ENCODE measurements around the gene ZDHHC6. TPM values are rescaled to one million over a fixed set of nuclear protein-coding genes. Genes with fewer than 3 reads are reported as not detected.
"Not testable (repeated sequence)": the region's sequence is repeated elsewhere in the genome, so short reads cannot be mapped to it uniquely, and the experiment has no call there.

ZDHHC6 gene, protein sequence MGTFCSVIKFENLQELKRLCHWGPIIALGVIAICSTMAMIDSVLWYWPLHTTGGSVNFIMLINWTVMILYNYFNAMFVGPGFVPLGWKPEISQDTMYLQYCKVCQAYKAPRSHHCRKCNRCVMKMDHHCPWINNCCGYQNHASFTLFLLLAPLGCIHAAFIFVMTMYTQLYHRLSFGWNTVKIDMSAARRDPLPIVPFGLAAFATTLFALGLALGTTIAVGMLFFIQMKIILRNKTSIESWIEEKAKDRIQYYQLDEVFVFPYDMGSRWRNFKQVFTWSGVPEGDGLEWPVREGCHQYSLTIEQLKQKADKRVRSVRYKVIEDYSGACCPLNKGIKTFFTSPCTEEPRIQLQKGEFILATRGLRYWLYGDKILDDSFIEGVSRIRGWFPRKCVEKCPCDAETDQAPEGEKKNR
- 33.4 and 50.2 TPM in 2 replicates for total RNA-seq (2014; rRNA removed; shearing (Covaris generic))

DNA sequence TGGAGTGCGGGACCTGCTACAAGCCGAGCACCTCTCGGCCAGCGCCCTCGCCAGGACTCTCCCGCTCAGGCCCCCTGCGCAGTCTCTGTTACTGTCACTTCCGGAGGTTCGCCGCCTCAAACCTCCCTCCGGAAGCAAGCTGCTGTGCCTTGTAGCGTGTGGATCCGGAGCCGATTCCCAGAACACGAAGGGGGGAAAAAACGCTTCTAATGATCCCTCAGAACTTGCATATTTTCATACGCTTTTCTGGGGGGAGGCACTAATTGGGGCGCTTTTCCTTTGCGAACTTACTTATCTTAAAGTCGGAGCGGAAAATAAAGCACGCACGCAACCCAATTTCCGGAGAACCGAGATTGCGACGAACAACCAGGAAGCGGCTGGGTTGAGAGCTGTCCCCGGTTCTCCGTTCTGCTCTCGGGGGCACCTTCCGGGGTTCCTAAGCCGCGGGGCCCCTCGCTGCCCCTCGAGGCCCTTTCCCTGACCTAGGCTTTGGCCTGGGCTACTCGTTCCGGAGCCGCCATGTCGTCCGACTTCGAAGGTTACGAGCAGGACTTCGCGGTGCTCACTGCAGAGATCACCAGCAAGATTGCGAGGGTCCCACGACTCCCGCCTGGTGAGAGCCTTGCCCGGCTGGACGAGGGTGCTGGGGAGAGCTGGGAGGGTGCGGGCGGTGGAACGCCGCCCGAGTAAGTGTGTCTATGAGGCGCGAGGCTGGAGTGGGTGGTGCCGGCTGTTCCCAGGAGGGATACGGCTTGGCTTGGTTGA lies at the start of gene ZDHHC6, which contains the start of gene VTI1A:
Gene ZDHHC6 (minus strand): TSS at position 60 of the 765 bp plus-strand sequence. CDS start 1,478 bp downstream, outside the sequence.
Gene VTI1A (plus strand): TSS at position 361 of the 765 bp plus-strand sequence. CDS start 159 bp downstream, at position 520.
- peak; percentile 79 for DNase-seq (ENCODE audit: low spot score)

DNA sequence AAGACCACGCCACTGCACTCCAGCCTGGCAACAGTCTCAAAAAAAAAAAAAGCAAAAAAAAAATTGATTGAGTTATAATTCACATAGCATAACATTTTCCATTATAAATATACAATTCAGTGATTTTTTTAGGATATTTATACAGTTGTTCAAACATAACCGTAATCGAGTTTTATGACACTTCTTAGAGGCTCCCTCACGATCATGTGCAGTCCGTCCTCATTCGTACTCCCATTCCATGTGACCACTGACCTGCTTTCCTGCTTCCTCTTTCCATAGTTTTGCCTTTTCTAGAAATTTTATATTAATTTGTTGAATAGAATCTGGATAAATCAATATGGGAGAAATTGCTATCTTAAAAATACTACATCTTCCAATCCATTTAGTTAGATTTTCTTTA lies 46.0 kb upstream of the ZDHHC6 start:
- no peak for DNase-seq (ENCODE audit: low spot score)

DNA sequence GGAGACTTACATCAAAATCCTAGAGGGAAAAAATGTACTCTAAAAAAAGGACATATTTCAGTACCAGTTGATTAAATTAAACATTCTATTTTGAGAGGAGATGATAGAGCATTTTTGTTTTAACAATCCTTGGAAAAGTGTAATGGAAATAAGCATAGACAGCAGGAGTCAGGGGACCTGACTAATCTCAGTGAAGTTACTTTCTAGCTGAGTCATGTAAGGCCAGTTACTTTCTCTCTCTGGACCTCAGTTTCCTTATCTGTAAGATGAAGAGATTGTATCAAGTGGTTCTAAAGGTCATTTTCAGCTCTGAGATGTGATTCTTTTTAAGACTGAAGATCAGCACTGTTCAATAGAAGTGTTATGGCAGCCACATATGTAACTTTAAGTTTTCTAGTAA lies 44.4 kb upstream of the ZDHHC6 start:
- DNase-seq (ENCODE audit: low spot score): no peak

DNA sequence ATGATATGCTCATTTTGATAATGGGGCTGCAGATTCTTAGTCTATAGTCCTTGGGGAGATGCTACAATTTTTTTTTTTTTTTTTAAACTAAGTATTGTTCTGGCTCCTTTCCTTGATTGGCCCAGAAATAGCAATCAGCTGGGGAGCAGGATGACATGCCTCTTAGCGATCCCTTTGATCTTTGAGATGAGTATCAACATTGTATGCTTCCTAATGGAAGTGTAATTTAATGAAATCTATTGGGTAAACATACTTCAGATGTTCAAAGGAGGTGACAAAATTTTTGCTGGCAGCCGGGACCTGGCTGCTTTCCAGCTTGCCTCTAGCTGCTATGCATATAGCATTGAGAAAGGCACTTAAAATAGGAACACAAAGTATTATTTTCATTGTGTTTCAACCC lies 43.8 kb upstream of the ZDHHC6 start:
- no peak for DNase-seq (ENCODE audit: low spot score)

DNA sequence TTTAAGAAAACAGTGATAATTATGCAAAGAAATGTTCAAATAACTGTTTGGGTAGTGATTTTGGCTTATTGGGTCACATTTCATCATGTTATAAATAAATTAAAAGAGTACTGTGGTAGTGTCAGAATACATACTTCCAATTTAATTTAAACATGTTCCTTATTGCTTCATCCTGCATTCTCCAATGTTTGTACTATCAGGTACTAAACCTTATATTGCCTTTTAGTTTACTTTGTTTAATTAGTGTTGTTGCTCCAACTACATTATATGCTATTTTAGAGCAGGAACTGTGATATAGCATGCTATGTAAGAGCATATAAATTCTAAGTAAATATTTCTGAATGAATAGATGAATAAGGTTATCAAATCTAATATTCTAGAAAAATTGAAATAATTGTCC lies 41.2 kb upstream of the ZDHHC6 start:
- no peak for DNase-seq (ENCODE audit: low spot score)

DNA sequence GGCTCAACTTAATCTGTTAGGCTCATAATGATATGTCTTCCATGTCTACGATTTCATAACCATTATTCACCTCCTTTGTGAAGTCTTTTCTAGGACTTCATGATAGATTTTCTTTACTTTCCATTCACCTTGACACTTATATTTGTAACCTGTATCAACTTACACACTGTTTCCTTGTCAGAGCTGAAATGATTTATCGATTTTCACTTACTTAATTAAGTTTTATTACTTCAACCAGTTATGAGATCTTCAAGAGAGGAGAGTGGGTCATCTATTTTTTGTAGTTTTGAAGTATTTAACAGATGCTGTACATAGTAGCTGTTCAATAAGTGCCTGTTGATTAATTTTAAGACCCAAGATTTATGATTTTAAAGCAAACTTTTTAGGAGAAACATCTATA lies 37.7 kb upstream of the ZDHHC6 start:
- DNase-seq (ENCODE audit: low spot score): no peak

DNA sequence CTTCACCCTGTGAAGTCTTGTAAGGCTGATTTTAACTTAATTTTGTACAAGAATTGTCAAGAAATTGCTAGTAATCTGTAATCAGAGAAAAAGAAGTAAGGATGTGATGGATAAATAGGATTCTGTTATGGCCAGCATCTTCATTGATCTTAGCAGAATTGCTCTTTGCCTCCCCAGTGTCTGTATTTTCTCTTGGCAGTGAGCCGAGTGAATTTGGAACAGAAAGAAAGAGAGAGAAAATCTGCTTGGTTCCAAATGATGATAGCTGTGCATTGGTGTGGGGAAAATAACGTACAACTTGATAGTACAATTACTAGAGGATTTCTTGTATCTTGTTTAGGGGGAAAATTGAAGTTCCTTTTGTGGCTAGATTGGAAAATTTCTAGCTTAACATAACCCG lies 34.9 kb upstream of the ZDHHC6 start:
- DNase-seq (ENCODE audit: low spot score): no peak

DNA sequence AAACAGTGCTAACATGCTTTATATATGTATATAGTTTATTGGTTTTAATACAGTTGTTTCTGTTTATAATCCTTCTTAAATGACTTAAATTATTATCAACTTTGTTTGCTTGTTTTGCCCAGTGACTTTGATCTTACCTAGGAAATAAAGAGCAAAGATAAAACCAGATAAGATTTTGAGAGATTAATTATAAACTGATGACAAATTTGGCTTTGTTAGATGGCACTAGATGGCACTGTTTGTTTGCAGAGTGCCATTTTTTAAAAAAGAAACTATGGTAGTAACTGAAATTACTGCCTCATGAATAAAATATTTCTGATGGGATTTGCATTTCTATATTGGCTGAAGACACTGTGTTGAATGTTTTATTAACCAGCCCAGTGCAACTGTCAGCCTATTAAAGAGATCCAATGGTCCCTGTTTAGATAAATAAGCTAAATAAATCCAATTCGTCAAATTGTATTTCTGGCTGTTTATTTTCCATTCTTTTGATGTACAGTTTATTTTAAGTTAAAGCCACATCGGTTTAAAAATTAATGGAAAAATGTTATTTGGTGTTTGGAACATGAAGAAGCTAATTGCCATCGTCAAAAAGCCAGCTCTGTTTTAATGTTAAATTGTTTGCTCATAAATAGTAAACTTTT lies 29.0 kb upstream of the ZDHHC6 start:
- no peak for DNase-seq (ENCODE audit: low spot score)

DNA sequence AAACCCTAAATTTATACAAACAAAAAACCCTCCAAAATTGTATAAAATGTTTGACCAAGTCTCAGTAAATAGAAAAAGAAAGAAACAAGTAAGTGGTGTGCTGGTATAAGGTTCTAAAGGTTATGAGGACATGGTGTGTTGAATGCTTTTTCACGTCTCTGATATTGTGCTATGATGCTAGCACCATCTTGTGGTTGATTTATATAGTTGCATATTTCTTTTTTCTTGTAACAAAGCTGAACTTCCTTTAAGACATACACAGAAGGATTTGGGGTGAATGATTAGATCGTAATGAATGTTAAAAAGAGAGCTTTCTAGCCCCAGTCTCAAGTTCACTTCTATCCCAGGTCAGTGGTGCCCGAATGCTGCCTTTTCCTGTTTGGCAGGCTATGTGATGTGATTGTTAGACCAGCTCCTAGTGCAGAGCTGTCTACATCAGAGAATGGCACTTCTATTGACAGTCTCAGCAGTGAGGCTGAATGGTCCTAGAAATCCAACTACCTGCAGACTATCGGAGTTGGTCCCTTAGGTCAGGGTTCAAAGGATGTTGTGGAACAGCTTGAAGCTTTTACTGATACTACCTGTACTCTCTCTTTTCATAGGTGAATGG lies 25.3 kb upstream of the ZDHHC6 start:
- DNase-seq (ENCODE audit: low spot score): peak; percentile 70

DNA sequence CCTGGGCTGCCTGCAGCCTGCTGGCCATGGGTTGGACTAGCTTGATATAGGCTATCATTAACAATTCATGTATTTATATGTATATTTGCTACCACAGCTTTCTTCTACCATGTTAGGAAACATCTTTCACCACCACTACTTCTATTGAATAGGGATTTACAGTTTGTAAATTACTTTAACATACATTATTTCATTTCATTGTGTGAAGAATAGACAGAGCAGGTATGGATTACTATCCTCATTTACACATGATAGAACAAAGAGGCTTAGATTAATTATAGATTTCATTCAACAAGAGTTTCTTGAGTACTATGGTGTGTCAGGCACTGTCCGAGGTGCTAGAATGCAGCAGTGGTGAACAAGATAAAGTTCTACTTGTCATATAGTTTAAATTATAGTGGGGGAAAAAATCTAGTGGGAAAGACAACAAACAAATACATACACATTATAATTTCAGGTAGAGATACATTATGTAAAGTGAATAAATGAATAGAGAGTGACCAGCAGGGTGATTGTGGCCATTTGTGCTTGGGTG lies 20.9 kb upstream of the ZDHHC6 start:
- no peak for DNase-seq (ENCODE audit: low spot score)

DNA sequence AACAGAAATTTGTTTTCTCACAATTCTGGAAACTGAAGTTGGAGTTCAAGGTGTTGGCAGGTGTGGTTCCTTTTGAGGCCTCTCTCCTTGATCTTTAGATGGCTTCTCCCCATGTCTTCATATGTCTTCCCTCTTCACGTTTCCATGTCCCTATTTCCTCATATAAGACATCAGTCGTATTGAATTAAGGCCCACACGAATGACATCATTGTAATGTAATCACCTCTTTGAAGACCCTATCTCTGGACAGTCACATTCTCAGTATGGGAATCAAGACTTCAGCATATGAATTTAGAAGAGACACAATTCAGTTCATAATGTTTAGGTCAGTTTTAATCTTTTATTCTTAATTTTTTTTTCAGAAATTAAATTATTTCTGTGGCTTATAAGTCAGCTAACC lies 20.1 kb upstream of the ZDHHC6 start:
- DNase-seq (ENCODE audit: low spot score): no peak

DNA sequence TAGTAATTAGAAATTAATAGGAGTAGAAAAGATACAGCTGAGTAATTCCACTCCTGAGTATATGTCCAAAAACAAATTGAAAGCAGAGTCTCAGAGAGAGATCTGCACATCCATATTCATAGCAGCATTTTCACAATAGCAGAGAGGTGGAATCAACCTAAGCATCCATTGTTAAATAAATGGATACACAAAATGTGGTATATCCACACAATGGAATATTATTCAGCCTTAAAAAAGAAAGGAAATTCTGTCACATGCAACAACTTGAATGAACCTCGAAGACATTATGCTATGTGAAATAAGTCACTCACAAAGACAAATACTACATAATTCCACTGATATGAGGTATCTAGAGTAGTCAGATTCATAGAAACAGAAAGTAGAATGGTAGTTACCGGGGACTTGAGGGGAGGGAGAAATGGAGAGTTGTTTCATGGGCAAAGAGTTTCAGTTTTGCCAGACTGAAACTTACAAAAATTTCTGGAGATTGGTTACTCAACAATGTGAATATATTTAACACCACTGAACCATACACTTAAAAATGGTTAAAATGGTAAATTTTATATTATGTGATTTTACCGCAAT lies 18.7 kb upstream of the ZDHHC6 start:
- DNase-seq (ENCODE audit: low spot score): no peak

DNA sequence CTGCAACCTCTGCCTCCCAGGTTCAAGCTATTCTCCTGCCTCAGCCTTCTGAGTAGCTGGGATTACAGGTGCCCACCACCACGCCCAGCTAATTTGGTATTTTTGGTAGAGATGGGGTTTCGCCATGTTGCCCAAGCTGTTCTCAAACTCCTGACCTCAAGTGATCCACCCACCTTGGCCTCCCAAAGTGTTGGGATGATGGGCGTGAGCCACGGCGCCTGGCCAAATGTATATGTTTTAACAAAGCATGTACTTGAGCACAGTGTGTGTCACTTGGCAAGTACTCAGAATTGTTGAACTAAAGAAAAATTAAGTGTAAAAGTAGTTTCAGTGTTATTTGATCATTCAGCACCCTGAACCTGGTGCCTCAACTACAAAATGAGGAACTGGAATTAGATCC lies 17.4 kb upstream of the ZDHHC6 start:
- not testable (repeated sequence) for DNase-seq (ENCODE audit: low spot score)

DNA sequence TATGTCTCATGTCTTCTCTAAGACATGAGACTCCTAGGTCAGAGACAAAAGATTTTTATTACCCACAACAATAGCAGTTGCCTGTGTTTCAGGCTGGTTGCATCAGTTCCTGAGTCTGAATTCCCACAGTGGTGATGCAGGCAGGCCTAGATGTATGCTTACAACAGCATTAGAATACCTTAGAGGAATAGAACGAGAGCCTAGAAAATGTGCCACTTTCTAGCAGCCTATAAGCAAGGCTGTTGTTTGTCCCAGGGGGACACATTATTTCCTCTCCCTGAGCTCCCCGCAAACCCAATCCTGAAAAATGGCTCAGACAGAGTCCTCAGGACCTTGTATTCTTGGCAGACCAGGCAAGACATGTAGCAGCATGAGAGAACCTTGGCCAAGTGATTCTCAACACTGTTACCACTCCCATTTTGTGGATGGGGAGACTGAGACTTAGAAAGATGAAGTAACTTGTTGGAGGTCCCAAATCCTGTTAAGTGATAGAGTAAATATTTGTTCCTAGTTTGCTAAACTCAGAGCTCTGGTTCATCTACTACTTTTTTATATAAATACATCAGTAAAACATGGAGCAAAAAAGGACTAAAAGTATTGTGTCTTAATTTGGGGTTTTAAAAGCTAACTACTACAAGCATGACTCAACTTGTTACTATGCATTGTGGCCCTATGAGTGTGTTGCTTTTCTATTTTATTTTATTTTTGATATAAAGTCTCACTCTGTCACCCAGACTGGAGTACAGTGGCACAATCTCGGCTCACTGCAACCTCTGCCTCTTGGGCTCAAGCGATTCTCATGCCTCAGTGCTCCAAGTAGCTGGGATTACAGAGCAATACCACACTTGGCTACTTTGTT lies 14.5 kb upstream of the ZDHHC6 start:
- no peak for DNase-seq (ENCODE audit: low spot score)

DNA sequence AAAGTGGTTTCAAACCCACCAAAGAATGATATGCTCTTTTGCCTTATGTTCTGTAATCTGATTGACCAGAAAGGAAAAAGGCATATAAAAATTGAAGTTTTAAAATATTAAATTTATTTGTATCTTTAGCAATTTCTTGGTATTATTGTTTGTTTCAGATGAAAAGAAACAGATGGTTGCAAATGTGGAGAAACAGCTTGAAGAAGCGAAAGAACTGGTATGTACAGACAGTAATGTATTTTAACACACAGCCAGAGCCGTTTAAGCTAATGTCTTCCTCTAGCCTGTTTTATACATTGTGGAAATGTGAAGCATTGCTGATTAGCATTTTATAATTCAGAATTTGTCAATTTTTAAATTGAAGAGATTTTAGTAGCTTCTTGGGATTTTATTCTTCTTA lies 13.7 kb upstream of the ZDHHC6 start:
- no peak for DNase-seq (ENCODE audit: low spot score)

DNA sequence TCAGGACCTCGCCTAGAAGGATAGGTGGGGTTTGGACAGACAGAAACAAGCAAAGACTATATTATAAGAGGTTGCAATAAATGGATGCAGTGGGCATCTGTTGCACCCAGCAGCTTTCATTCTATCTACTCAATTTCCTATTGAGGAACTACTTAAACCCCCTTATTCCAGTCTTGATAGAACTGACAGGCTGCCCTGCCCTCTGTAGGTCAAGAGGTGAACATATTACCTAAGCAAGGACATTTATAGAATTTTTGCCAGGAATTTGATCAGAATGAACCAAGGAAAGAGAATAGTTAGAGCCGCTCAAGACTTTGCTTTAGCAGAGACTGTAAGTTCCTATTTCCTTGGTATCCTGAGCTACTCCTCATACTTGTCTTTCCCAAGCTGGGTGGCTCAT lies 9.8 kb upstream of the ZDHHC6 start:
- DNase-seq (ENCODE audit: low spot score): no peak

DNA sequence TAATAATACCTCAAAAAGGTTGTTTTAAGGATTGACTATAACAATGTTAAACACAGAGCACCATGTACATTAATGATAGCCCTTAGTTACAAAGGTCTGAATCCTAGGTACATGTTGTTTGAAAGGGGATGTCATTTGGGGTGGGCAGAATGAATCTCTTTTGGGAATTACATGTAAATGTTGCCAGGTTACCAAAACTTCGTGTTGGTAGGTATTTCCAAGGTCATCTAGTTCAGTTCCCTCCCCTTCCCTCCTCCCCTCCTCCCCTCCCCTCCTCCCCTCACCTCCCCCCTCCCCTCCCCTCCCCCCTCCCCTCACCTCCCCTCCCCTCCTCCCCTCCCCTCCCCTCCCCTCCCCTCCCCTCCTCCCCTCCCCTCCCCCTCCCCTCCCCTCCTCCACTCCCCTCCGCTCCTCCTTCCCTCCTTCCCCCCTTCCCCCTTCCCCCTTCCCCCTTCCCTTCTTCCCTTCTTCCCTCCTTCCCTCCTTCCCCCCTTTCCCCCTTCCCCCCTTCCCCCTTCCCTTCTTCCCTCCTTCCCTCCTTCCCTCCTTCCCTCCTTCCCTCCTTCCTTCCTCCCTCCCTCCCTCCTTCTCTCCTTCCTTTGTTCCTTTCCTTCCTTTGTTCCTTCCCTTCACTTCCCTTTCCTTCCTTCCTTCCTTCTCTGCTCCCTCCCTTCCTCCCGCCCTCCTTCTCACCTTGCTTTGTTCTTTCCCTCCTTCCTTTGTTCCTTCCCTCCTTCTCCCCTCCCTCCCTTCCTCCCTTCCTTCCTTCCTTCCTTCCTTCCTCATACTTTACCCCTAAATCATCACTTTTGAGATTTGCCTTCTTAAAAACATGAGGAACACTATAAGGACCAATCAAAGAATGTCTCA lies 8.4 kb upstream of the ZDHHC6 start:
- DNase-seq (ENCODE audit: low spot score): no peak

DNA sequence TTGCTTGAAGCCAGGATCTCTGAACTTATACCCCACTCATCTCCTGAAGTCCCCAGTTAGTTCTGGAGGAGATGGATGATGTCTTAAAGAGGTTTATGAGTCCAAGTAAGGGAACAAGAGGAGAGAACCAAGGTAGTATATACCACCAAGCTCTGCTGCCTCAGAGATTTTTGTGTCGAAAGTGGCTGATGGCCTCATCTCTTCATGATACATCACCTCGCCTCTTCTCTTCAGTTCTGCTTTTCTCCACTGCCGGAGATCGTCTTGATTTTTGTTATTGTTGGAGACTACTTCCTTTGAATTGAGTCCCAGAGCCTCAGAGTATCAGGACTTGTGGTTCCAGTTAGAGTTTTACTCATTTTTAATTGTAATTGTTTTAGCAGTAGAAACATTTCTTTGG lies 2.2 kb upstream of the ZDHHC6 start:
- no peak for DNase-seq (ENCODE audit: low spot score)

DNA sequence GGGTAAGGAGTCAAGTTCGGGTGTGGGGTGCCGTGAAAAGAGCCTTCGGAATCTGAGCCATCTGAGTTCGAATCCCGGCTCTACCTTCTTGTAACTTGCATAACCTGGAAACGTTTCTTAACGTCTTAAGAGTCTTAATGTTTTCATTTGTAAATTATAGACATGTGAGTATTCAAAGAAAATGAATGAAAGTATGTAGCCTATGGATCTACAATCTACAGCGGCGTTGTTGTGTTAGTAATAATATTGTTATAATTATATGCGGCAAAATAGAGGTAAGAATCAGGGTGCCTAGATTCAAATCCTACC lies 860 bp upstream of the ZDHHC6 start:
- no peak for DNase-seq (ENCODE audit: low spot score)
